HG03442 (cell line): ENCODE results near the gene PPP1R15B.

Experiments used
- ATAC-seq: cut with Tn5 transposase; IDR thresholded peaks from one replicate; pipeline ENCODE4 v1.9.1; 2021; ENCODE audit warnings: mild to moderate bottlenecking, moderate library complexity; ENCODE audit not compliant: unreplicated experiment

Gene PPP1R15B

DNA sequence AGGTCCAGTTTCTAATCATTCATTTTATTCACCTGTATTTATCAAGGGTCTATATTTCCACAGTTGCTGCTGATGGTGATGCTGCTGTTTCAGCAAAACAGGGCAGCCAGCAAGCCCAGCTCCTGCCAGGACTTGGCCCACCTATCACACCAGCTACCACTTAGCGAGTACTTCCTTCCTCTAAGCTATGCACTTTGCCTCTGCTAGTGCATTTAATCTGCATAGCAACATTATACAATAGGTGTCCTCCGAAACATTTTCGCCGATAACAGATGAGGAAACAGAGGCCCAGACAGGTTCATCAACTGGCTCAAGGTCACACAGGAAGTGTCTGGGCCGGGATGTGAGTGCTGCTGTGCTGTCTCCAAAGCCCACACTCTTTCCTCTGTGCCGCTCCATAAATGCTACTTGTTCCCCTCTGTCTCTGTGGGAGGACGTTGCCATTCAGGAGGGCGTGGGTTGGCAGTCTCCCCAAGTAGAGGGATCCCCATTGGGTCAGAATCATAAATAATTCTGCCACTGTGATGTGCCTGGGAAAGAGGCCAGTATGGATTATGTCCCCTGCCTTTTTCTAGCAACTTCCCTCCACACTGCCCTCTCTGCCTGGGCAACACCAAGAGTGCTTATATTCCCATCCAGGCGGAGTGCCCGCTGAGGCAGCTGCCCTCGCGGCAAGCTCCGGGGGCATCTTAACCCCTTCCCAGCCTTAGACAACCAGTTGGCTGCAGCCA is 42.5 kb downstream of the PPP1R15B start:
- ATAC-seq = no peak

DNA sequence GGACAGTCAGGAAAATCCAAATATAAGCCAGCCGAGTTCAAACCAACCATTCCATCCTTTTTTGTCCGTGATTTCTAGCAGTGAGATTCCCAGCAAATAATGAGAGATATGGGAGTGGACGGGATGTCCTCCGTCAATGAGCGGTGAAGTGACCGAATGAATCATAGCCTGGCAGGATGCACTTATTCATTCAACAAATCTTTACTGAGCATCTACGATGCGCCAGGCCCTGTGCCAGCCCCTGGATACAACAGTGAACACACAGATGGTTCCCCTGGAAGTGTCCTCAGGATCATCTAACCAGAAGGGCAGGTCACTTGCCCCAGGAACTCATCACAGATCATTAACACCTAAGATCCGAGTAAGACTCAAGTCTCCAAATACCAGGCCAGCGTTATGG is 43.7 kb downstream of the PPP1R15B start:
- ATAC-seq = no peak

DNA sequence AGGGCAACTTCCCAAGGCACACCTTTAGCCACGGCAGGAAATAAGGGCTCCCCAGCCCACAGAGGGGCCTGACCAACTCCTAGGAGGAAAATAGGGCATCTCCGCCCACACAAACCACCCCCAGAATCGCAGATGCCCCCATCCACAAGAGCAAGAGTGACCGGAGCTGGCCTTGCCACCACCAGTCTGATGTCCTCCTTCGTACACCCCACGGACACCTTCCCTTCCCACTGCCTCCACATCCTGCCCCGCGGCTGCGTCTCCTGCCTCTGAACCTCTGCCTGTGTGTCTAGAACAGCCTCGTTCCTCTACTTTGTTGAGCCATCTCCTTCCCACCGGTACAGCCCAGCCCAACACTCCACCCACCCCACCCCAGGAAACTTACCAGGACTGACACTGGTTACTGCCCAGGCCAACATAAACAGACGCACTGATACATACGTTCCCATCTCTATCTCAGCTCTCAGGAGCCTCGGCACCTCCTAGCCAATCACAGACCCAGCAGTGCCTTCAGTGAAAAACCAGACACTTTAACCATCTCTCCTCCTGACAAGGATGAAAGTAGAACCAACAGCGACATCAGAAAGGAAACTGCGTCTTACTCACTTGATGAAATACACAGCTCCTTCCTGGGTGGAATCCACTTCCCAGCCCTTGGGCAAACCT is 44.3 kb downstream of the PPP1R15B start:
- ATAC-seq = no peak

DNA sequence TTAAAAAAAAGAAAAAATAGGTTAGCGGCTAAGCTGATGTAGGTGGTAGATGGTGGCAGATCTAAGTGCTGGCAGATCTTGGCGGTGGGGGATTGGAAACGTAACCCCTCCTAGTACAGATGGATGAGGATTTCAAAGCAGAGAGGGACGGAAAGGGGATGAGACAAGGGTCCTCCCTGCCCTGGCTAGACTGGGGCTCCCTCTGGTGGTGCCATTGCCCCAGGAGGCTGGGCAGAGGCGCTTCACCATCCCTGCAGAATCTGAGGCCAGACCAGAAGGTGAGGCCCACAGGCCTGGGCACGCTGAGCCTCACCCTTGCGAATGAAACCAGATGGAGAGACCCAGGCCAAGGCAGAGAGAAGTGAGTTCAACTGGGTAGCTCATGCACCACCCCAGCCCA is 44.9 kb downstream of the PPP1R15B start:
- ATAC-seq = no peak

DNA sequence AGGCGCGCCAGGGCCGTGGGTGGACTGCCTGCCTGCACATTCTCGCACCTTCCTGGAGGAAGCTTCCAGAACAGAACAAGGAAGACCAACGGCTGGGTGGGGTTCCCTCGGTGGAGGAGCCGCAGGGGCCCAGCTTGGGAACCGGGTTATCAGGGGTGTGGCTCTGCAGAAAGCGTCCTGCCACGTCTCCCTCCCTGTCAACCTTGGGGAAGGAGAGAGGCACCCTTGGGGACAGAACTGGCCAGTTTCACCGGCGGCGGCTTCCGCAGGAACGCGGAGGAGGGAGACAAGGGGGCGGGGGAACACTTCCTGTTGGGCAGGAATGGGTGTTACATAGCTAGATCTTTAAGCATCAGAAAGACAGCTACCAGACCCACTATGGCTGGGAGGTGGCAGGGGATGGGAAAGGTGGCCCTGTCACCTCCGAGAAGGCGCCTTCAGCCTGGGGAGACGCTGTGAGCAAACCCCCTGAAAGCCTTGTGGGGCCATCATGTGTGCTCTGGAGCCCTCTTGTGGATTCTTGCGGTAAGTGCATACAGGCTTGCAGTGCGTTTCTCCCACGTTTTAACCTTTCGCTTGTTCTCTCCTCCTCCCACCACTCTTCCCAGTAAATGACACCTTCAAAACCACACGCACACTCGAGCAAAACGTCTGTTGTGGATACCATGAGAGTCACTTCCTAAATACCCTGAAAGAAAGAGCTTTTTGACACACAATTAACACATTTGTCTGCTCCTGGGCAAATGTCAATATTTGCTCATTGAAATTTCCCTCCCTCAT is 48.1 kb downstream of the PPP1R15B start:
- ATAC-seq = peak; percentile 53

DNA sequence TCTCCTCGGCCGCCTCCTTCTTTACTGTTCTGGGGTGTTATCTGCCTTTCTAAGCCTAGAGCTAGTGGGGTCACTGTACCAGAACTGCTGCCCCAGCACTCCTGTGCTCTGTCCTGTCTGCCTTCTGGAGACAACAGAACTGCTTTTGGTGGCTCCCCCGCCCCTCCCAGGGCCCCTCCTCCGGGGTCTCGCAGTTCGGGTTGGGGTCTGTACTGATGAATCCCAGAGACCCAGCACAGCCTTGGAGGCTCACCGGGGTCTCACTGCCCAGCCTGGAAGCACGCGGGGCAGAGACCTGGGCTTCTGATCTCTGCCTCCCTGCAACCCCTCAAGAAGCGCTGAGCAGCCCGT is 48.7 kb downstream of the PPP1R15B start:
- ATAC-seq = peak; percentile 10

DNA sequence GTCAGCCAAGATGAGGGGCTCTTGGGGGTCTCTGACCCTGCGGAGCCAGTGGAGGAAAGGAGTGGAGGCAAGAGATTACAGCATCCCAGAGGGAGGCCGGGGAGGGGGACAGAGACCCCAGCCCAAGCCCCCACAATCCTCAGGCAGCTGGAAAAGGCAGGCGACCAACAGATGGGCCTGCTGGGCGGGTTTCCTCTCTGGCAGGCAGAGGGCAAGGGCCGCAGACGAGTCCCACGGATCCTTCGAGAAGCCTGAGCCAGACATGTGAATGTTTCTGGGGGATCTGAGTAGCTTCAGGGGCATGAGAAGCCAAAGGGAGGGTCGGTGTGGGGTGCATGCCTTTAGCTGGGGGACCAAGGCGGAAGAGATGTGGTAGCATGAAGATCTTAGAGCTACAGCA is 49.8 kb downstream of the PPP1R15B start:
- ATAC-seq = no peak

DNA sequence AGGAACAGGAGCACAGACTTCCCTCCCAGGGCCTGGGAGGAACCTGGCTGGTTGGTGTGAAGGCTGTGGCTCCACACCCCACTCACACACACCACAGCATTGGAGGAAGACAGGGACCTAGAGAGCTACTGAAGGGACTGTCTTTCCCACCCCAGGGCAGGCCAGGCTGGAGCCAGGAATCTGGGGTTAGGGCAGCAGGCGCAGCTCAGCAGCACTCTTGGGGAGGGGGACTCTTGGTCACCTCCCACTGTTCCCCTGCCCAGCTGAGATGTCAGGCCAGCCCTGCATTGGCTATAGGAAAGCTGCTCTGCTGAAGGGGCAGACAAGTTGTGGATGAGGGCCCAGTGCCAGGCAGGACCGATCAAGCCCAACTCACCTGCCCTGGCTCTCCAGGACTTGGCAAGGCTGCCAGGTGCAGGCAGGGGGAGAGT is 50.3 kb downstream of the PPP1R15B start:
- no peak for ATAC-seq

DNA sequence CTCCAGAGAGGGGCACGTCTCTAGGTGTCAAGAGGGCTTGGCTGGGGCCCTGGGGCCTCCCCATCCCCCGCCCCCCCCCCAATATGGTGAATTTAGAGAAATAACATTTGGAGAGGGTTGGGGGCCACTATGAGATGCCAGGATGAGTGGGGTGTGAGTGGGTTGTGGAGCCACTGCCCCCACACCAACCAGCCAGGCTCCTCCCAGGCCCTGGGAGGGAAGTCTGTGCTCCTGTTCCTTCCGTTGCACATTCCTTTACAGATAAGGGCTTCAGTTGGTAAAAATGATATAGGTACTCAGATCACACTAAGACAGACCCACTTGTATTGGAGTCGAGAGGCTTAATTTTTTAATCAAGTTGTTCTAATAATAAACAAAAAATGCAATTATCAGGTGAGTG is 51.3 kb downstream of the PPP1R15B start:
- no peak for ATAC-seq

DNA sequence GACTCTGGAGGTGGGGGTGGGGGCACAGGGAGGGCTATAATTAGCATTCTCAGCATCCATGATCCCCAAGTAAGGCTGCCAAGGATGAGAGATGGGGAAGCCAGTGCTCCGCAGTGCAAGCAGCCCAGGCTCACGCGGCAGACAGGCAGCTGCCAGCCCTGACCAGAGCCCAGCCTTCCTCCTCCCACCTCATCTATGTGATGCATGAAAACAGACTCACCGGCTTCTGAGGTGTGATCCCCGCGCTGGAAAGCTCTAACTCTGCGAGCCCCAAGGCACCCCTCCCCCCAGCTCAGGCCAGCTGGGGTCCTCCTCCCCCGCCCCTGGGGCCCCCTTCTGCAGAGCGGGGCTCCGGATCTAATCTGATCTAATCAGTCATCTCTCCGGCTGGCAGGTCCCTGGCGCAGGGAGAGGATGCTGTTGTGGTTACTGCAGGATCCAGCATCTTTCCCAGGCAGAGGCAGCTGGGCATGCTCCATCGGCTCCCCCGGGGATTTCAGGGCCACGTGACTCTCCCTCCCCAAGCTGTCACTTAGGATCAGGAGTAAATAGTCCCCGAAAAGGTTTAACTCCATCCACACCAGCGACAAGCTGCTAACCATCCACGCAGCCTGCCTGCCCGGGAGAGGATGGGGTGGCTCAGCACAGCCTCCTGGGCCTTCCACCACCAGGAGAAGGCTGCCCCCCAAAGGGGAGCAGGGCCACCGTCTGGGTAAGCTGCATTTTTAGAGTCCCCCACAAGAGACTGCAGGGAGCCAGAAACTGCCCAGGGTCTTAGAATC is 52.0 kb downstream of the PPP1R15B start, which contains the start of gene PLEKHA6:
Gene PLEKHA6, minus strand, starts transcription at position 456 of the 782 bp plus-strand sequence. CDS start 86,202 bp downstream, outside the sequence.
- ATAC-seq = no peak

DNA sequence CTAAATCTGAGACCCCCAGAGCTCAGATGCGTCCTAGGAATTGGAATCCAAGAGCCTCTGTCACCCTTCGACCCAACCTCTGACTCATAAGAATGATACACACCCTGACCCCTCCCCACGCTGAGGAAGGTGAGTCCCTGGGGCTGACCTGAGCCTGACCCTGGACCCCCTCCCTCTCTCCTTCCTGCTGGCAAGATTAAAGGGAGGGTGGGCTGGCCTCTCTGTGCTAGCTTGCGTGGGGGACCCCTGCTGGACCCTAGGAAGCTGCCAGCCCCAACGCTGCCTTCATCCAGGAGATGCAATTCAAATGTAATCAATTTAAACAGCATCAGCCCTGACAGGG is 52.5 kb downstream of the PPP1R15B start:
- ATAC-seq = no peak

DNA sequence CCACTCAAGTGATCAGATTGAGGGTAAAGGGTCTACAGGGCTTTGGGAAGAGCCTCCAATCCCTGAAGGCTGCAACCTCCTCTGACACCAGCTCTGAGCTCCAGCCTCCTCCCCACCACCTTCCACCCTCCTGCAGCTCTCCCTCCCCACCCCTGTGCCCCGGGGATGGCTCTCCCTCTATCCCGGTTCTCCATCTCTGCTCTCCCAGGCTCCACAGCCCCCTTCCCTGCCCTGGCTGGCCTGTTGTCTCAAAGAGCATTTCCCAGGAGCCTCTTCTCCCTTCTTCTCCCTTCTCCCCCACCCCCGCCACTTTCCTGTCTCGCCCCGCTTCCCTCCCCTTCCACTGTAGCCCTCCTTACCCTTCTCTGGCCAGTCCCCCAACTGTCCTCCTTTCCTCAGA is 53.0 kb downstream of the PPP1R15B start:
- no peak for ATAC-seq

DNA sequence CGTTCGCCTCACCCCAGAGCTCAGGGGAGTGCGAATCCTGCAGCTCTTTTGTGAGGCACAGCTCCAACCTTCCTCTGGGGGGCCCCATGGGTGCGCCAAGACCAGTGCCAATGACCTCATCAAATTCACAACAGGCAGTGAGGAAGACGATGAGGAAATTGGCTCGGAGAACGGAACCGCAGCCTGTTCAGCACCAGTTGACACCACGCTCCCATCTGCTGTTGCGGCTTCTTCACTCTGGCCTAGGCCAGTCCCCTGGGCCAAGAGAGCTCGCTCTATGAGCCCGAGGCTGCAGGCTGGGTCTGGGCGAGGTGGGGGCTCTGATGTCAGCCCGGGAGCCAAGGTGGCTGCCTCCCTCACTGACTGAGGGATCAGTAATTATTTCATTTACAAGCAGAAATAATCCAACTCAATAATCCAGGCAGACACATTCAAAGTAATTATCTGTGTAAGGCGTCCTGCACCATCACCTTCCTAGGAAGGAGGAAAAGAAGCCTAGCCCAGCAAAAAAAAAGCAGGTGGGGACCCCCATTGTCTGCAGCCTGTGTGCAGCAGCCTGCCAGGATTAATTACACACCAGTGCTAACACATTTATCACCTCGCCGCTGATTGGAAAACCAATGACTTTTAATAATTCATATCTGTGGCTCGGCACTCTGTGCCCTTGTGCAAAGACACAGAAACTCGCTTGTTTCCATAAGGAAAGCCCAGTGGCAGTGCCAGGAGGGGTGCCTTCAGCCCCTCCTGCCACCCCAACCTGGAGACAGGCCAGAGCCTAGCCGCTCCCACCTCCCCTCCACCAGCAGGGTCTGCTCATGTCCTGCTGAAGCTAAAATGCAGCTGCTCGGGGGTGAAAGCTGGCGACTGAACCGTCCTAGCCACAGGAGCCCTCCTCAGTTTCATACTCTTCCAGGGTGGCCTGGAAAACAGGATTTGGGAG is 53.8 kb downstream of the PPP1R15B start:
- ATAC-seq = no peak

DNA sequence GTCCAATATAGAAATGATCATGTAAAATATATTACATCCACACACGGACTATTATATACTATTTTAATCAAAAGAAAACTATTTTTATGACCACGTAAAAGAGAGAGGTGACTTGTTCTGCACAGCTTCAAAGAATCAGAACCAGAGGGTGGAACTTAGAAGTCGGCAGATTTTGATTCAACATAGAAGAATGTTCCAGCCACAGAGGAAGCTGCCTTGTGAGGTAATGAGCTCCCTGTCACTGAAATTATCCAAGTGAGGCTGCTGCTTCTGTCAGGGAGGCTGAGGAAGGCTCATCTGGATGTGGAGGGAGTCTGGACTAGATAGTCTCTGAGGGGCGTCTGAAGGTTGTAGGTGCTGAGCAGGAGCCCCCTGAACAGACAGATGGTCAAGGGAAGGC is 54.6 kb downstream of the PPP1R15B start:
- ATAC-seq = no peak

DNA sequence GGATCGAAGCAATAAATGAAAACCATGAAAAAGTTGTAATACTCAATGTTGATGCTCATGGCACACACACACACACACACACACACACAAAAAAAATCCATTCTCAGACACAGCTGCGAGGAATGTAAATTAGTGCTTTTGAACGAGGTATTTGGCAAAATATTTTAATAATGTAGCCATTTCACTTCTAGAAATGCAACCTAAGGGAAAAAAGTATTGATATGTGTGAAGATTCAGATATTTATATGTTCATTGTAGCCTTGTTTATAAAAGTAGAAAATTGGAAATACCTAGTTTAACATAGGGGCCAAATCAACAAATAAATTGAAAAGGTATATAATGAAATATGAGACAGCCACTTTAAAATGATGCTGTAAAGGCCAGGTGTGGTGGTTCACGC is 55.7 kb downstream of the PPP1R15B start:
- no peak for ATAC-seq

DNA sequence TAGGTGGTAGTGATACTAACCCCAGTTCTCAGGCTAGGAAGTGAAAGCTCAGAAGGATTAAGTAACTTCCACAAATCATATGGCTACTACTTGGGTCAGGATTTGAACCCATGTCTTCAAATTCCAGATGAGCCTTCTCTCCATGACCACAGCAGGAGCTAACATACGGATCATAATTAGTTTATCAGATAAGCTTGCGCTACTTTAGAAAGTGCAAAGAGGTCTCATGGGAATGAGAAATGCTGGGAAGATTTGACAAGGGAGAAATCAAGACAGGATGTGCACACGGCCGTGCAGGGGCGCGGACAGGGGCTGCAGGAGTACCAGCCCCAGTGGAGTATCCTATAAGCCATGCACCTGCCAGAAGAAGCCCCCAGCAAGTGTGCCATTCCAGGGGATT is 57.0 kb downstream of the PPP1R15B start:
- ATAC-seq = no peak
